Activated CD4-positive, alpha-beta T cell treated with anti-CD3 and anti-CD28 coated beads, Interleukin-2, amount 50 U/mL, for 24 hours (primary cell): Measurements from ENCODE around the gene CAPN10.

Experiments
- DNase-seq, 2 donors: peaks; one replicate each; pipeline ENCODE4 v3.0.0-alpha.2; 2020; ENCODE audit warnings: low read depth in 1 of 2, low spot score in 1 of 2

The CAPN10 gene

GRCh38 chr2:240589375-240589774 lies 2.8 kb downstream of the CAPN10 start:
- no peak for DNase-seq

DNA sequence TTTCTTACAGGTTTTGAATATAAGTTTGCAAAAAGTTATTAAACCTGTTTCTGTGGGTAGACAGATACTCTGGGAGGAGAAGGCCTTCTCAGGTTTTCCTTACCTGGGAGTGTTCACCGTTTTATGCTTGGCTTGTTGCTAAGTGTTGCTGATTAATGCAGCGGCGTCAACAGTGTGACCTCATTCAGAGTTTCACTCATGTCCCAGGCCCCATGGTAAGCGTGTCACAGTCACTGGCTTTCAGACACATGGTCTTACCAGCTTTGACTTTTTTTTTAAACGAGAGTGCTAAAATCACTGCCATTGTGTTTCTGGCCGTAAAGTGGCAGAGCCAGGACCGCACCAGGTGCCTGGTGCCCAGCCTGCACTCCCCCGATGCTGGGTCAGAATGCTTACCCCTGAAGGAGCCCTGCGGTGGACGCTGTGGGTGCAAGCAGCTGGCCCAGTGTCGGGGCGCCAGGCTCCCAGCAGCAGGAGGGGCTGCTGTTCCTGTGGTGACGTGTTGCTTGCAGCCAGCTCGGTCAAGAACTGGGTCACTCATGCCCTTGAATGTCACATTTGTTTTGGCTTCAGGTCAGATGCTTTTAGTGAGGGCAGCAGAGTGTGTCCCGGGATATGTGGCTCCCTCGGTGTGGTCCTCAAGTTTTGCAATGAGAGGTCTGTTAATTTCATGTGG lies 3.5 kb downstream of the CAPN10 start:
- no peak for DNase-seq

DNA sequence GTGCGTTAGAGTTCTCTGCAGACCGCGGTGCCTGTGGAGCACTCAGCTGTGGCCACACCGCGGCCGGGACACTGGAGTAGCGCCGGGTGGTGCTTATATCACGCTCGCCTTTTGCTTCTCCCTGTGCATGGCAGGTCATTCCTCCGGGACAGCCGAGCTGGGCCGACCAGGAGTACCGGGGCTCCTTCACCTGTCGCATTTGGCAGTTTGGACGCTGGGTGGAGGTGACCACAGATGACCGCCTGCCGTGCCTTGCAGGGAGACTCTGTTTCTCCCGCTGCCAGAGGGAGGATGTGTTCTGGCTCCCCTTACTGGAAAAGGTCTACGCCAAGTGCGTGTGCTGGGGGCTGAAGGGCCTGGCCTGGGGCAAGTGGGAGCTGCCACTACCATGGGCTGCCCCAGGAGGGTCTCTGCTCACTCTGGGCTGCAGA lies 4.2 kb downstream of the CAPN10 start:
- DNase-seq = no peak

GRCh38 chr2:240591226-240591625 lies 4.7 kb downstream of the CAPN10 start:
- DNase-seq = no peak

GRCh38 chr2:240591784-240592183 lies 5.2 kb downstream of the CAPN10 start:
- DNase-seq = no peak

- no peak for DNase-seq
These were observed 6.6 kb downstream of the CAPN10 start for GRCh38 chr2:240593026-240593702.

- no peak for DNase-seq
These were observed 7.3 kb downstream of the CAPN10 start for GRCh38 chr2:240593703-240594451.

DNA sequence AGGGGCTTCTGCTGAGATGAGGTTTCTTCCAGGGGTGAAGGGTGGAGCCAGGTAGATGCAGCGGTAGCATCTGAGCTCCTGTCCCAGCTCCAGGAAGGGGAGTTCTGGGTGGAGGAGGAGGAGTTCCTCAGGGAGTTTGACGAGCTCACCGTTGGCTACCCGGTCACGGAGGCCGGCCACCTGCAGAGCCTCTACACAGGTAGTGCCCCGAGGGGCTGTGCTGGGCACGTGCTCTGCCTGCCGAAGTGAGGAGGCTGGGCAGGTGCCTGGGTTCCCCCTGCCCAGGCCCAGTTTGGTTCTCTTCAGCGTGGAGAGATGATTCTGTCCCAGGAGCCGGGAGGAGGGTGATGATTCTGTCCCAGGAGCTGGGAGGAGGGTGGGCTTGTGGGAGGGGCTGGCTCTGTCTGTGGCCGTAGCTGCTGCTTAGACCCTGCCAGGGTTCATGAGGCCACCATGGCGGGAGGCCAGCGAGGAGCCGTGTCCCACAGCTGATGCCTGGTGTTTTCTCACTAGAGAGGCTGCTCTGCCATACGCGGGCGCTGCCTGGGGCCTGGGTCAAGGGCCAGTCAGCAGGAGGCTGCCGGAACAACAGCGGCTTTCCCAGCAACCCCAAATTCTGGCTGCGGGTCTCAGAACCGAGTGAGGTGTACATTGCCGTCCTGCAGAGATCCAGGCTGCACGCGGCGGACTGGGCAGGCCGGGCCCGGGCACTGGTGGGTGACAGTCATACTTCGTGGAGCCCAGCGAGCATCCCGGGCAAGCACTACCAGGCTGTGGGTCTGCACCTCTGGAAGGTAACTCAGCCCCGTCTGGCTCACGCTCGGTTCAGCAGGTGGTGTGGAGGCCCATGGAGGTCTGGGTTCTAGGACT lies 8.2 kb downstream of the CAPN10 start:
- no peak for DNase-seq

- DNase-seq = peak in 1 of 2 donors; percentile 18
These were observed 9.0 kb downstream of the CAPN10 start for GRCh38 chr2:240595381-240596079.

GRCh38 chr2:240596080-240596460 lies 9.5 kb downstream of the CAPN10 start:
- no peak for DNase-seq

GRCh38 chr2:240596491-240596931 lies 10.0 kb downstream of the CAPN10 start:
- no peak for DNase-seq

DNA sequence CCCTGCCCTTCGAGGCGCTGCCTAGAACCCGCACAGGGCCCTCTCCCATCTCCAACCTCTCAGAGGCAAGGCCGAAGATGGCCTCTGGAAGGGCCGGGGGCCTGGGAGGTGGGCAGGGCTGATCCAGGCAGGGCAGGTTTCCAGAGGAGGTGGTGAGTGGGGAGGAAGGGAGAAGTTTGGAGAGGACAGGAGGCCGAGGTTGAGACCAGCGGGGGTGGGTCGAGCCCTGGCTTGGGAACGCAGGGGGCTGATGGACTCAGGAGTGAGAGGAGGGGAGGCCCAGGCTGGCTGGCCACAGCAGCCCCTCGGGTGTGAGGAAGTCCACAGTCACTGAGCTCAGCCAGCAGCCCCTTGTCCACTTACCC lies 10.5 kb downstream of the CAPN10 start:
- DNase-seq = no peak

- DNase-seq = no peak
These were observed 11.1 kb downstream of the CAPN10 start for GRCh38 chr2:240597419-240598181.

DNA sequence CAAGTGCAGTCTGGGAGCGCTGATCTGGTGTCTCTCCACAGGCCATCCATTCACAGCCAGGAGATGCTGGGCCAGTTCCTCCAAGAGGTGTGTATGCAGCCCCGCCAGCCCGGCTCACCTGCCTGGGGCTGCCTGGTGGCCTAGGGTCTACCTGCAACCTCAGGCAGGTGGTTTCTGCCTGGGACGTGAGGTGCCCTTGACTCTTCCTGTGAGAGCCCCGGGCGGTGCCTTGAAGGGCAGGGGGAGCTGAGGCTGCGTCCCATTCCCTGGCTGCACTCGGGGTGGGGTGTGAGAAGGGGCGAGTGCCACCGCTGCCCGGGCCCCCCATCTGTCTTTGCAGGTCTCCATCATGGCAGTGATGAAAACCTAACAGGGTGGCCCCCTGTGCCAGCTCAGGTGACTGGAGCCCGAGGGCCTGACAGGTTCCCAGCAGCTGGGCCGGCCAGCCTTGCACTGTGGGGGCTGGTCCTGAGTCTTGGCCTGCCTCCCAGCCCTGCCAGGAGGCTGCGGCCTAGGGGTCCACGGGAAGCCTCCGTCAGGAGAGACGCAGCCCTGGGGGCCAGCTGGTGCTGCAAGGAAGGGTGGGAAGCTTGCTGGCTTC lies 11.9 kb downstream of the CAPN10 start:
- no peak for DNase-seq

GRCh38 chr2:240599141-240599583 lies 12.6 kb downstream of the CAPN10 start:
- no peak for DNase-seq

- no peak for DNase-seq
These were observed 14.0 kb downstream of the CAPN10 start for GRCh38 chr2:240600451-240600961.

DNA sequence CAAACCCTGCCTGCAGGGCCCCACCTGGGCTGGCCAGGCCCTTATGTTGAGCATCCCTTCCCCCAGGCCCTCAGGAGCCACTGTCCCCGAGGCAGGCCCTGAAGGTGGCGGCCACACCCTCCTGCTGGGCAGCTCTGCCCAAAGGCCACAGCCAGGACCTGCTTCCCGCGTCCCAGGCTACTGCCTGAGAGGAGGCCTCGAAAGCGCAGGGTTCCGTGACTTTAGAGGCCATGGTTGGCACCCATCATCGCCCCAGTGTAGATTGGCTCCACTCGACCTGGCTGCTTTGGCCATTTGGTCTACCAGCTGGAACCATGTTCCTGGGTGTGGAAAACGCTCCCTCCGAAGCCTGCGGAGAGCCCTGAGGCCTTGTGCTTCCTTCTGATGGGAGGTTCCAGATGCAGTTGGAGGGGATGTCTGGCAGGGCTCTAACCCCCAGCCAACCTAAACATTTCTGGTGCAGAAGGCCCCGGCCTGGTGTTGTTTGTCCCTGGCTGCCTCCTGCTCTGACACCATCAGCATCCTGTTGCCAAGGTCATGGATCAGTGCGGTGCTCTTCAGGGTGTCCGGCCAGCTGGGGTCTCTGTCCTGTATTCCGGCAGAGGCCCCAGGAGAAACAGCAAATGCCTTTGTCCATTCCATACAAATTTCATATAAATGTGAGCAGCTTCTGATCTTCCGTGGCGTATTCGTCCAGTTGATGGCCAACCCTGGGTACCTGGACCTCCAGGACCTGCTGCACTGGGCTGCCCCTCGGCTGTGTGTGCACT lies 14.7 kb downstream of the CAPN10 start:
- no peak for DNase-seq

- no peak for DNase-seq
These were observed 15.3 kb downstream of the CAPN10 start for GRCh38 chr2:240601831-240602160.
